BE2C (cell line): ENCODE results near the gene TMEM132C. TPM values are rescaled to one million over a fixed set of nuclear protein-coding genes. Genes with fewer than 3 reads are reported as not detected.

Source experiments
- DNase-seq: peaks from one replicate; pipeline ENCODE4 v3.0.0-alpha.2; 2020
- H3K27me3 ChIP-seq: fragments of 250-450 bp; sonication (Bioruptor Pico); 2 replicates; pipeline ENCODE4 v1.5.1; 2020; ENCODE audit warnings: mild to moderate bottlenecking
- H3K36me3 ChIP-seq: fragments of 250-450 bp; sonication (Bioruptor Pico); 2 replicates; pipeline ENCODE4 v1.5.1; 2020; ENCODE audit warnings: mild to moderate bottlenecking
- H3K4me1 ChIP-seq: fragments of 250-450 bp; sonication (Bioruptor Pico); 2 replicates; pipeline ENCODE4 v1.5.1; 2020
- H3K4me3 ChIP-seq: 2 replicates; pipeline ENCODE4 v1.5.1; 2011; ENCODE audit warnings: low read depth, low read length
- H3K9me3 ChIP-seq: fragments of 250-450 bp; sonication (Bioruptor Pico); 2 replicates; pipeline ENCODE4 v1.5.1; 2020
- CTCF ChIP-seq: IDR thresholded peaks from 2 replicates; pipeline ENCODE4 v1.5.1; 2012; ENCODE audit warnings: mild to moderate bottlenecking, low read depth, low read length
- polyA plus RNA-seq: library from polyadenylated mRNA; unstranded; fragments of >200 nt; gene quantifications from one replicate; pipeline ENCODE4 v1.2.1, GENCODE V29; 2012; ENCODE audit warnings: low read depth, missing spikeins; ENCODE audit not compliant: insufficient read length, insufficient read depth

TMEM132C gene
- not detected for polyA plus RNA-seq

- Histone ChIP-seq H3K36me3 (no peaks in the 10 kb centered on the region), H3K27me3 (no peaks in the 10 kb centered on the region), H3K4me3 (no peak within 1 kb of the TSS), H3K9me3 (no peaks in the 10 kb centered on the region), H3K4me1 (no peaks in the 10 kb centered on the region)
- TF ChIP-seq CTCF, result no peak
- DNase-seq, result no peak
Observed at GRCh38 chr12:128267131-128267622, at the start of gene TMEM132C. TSS of gene TMEM132C (plus strand) at chr12:128267170. CDS start at chr12:128267403, 233 bp downstream.

GRCh38 chr12:128224226-128224625 is 42.7 kb upstream of the TMEM132C start:
- no peak for DNase-seq
- TF ChIP-seq CTCF, result no peak
- Histone ChIP-seq H3K9me3 (peaks cover 3% of the 10 kb centered on the region), H3K4me3 (no peak overlapping the region), H3K36me3 (no peaks in the 10 kb centered on the region), H3K4me1 (no peaks in the 10 kb centered on the region), H3K27me3 (no peaks in the 10 kb centered on the region)

- no peak overlapping the region for H3K4me3 ChIP-seq
- H3K9me3 ChIP-seq, result no peaks in the 10 kb centered on the region; the same call in 1 of the 2 replicates
- no peaks in the 10 kb centered on the region for H3K36me3 ChIP-seq
- H3K4me1 ChIP-seq, result no peaks in the 10 kb centered on the region
- DNase-seq, result no peak
- no peaks in the 10 kb centered on the region for H3K27me3 ChIP-seq
- no peak for TF ChIP-seq CTCF
Observed at GRCh38 chr12:128228581-128228980, 38.4 kb upstream of the TMEM132C start.

DNA sequence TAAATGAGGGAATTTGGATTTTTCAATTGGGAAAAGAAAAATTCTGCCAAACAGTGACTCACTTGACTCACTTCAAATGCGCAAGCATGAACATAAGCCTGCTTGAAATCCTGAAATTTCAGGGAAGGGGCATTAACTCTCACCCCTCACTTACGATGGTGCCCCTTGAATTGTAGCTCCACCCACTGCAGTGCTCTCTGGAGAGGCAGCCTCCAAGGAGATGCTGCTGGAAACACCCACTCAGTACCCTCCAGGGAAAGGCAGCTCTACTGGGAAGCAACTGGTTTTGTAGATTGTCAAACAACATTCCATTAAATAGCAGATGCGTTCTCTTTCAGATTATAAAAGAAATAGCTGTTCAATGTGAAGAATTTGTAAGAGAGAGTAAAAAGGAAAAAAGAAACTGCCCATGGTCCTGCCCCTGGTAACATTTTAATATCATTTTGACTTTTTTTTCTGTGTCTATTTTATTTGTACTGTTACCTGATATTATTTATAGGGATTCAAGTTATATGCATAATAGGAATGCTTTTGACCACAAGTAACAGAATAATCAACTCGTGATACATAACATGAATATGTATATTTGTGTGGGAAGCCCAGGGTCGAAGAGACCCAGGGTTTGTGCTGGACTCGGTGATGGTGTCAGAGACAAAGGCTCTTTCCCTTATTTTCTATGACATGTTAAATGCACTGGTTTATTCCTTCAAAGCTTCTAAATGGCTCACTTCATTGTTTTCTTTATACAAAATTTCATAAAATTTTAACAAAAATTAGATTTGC is 31.1 kb upstream of the TMEM132C start:
- Histone ChIP-seq H3K27me3 (no peaks in the 10 kb centered on the region), H3K4me1 (no peaks in the 10 kb centered on the region), H3K4me3 (no peak overlapping the region), H3K9me3 (no peaks in the 10 kb centered on the region; the same call in 1 of the 2 replicates), H3K36me3 (no peaks in the 10 kb centered on the region)
- TF ChIP-seq CTCF, result no peak
- DNase-seq, result no peak

DNA sequence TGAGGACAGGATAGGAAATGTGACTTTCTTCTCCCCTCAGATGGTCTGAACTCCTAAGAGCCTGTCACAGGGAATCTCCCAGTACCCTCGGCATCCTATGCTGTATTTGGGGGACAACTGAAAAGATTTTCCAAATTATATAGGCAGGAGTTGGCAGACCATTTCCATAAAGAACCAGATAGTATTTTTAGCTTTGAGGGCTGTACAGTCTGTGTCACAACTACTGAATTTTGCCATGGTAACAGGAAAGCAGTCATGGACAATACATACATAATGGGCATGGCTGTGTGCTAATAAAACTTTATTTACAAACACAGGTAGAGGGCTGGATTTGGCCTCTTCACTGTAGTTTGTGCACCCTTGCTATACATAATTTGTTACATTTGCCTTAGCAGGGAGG is 30.4 kb upstream of the TMEM132C start:
- no peak for DNase-seq
- no peaks in the 10 kb centered on the region for H3K36me3 ChIP-seq
- no peaks in the 10 kb centered on the region; the same call in 1 of the 2 replicates for H3K9me3 ChIP-seq
- no peak for TF ChIP-seq CTCF
- no peak overlapping the region for H3K4me3 ChIP-seq
- no peaks in the 10 kb centered on the region for H3K27me3 ChIP-seq
- no peaks in the 10 kb centered on the region for H3K4me1 ChIP-seq

DNA sequence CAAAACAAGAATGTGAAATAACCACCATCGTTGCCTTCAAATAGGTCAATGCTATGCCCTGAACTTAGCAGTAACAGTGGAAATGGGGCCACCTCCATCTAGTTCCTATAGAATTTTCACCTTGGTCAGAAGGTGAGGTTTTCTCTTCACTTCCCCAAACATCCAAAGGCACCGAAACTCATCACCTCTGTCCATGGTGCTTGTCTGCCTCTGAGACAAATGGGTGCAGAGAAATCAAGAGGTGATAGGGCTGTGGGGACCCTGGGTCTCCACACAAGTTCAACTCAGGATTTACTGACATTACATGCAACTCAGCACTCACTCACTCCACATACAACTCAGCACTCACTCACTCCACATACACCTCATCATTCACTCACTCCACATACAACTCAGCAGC is 26.2 kb upstream of the TMEM132C start:
- H3K4me3 ChIP-seq, result no peak overlapping the region
- H3K36me3 ChIP-seq, result no peaks in the 10 kb centered on the region
- no peaks in the 10 kb centered on the region for H3K27me3 ChIP-seq
- H3K4me1 ChIP-seq, result no peaks in the 10 kb centered on the region
- H3K9me3 ChIP-seq, result no peaks in the 10 kb centered on the region; the same call in 1 of the 2 replicates
- DNase-seq, result no peak
- no peak for TF ChIP-seq CTCF
